Measurements from ENCODE around the gene SERPINB11.
"Not testable (repeated sequence)": the region's sequence is repeated elsewhere in the genome, so short reads cannot be mapped to it uniquely, and the experiment has no call there.

The SERPINB11 gene, protein sequence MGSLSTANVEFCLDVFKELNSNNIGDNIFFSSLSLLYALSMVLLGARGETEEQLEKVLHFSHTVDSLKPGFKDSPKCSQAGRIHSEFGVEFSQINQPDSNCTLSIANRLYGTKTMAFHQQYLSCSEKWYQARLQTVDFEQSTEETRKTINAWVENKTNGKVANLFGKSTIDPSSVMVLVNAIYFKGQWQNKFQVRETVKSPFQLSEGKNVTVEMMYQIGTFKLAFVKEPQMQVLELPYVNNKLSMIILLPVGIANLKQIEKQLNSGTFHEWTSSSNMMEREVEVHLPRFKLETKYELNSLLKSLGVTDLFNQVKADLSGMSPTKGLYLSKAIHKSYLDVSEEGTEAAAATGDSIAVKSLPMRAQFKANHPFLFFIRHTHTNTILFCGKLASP

DNA sequence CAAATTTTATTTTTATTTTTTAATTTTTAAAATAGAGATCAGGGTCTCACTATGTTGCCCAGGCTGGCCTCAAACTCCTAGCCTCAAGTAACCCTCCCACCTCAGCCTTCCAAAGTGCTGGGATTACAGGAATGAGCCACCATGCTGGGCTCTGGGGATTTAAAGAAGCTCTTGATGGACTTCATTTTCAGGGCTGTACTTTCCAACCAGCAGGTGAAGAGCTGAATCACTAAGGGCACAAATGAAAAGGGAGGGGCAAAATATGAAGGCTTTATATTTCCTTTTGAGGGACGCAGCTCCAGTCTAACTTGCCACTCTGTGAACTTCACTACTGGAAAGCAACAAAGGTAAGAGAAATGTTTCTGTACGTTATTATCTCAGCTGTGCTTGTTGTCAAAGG, at the start of gene SERPINB11:
SERPINB11 (plus strand) TSS at position 301 of the 400 bp plus-strand sequence. CDS start 7,234 bp downstream, outside the sequence.
- DNase-seq, result no peak

DNA sequence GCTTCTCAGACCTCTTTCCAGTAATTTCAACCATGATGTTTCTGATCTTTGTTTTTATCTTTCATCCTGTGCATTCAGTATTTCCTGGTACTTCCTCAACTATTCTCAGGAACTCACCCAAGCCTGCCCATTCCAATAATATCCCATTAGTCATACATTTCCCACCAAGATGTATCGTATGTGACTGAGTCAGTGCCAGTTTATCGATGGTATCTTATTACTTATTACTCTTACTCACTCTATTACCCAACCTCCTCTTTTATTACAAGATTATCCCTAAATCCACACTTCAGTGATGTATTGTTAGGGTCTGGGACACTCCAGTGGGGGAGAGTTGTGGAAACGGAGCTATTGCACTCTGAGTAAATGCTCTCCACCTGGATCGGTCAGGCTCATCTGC, 43.8 kb upstream of the SERPINB11 start:
- not testable (repeated sequence) for DNase-seq

DNA sequence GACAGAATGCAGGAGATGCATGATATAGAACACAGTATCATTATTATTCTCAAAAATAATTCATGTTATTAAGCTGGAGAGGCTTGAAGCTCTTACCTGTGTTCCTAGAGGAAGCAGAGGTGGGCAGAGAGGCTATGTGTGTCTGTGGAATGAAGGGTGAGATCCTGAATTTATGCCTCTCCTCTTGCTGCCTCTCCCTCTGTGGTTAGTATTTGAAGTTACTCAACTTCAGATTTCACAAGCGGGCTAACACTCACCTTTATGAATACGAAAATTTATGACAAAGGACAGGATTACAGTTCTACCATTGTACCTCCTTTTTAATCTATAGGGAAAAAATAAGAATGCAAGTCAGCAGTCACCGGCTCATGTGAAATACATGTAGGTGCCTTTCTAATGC, 41.0 kb upstream of the SERPINB11 start, which contains the start of gene SERPINB3:
SERPINB3 (minus strand) TSS at position 144 of the 400 bp plus-strand sequence. CDS start 677 bp downstream, outside the sequence.
- not testable (repeated sequence) for DNase-seq

DNA sequence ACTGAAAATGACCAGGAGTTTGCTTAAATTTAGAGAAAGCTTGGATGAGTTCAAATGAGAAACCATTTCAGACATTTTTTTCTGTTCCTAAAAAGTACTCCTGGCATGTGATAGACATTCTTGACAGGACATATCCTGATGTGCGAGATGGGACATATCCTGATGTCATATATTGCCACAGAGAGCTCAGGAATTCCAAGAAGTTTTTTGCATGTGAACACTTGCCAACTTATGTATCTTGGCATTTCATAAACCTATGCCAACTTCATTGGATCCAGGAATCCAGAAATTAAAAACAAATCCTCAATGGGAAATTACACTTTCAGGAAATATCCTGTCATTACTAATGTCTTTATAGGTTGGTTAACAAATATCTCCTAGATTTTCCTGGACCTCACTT, 38.2 kb upstream of the SERPINB11 start:
- DNase-seq, result no peak

DNA sequence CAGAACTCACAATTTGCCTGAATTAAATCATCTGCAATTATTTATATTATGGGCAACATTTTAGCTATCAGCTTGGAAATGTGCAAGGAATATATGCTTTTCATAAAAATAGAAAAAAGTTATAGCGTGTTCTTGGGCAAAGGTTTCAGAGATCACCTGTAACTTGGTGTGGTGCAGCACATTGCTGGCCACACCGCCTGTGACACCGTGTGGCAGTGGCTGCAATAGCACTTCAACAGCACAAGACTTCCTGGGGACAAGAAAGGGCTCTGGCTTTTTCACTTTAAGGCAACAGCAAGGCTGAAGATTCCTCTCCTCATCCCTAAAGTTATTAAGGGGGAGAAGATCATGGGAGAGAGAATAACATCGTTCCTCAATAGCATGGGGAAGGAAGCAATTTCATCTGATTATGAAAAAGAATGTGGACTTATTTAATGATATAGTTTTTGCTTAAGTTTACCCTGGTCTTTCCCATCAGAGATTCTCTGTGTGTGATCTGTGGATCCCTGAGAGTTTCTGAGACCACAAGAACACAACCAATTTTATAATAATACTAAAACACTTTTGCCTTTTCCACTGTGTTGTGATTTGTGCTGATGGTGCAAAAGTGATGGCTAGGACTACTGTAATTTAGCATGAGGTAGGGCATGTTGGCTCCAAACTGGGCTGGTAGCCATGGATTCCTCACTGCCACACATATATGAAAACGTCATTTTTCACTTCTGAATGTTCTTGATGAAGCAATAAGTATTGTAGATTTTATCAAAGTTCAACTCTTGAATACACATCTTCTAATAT, 26.0 kb upstream of the SERPINB11 start:
- peak; percentile 2 to 13 for DNase-seq

DNA sequence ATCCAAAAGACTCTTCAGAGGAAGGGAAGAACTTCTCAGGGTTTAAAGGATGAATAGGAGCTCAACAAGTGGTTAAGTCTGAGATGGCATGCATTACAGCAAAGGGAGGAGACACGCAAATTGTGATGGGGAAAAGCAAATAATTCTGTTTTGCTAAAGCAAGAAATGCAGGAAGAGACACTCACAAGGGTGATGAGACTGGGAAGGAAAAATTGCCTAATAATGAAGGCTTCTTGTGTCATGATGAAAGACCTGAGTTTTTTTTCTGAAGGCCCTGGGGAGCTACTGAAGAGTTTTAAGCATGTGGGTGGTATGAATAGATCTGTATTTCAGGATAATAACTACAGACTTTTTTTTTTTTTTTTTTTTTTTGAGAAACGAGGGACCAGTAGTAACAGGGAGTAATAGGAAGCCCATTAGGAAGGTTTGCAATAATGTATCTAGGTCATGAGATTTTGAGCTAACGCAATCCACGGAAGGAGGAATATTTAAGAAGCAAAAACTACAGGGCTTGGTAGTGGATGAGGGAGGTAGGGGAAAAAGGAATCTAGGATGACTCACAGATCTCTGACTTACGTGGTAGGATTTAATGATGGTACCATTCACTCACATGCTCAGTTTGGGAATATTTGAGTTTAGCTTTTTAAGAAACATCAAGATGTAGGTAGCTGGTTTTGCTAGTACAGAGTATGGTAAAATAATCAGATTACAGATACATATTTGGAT, 25.1 kb upstream of the SERPINB11 start:
- DNase-seq, result no peak

DNA sequence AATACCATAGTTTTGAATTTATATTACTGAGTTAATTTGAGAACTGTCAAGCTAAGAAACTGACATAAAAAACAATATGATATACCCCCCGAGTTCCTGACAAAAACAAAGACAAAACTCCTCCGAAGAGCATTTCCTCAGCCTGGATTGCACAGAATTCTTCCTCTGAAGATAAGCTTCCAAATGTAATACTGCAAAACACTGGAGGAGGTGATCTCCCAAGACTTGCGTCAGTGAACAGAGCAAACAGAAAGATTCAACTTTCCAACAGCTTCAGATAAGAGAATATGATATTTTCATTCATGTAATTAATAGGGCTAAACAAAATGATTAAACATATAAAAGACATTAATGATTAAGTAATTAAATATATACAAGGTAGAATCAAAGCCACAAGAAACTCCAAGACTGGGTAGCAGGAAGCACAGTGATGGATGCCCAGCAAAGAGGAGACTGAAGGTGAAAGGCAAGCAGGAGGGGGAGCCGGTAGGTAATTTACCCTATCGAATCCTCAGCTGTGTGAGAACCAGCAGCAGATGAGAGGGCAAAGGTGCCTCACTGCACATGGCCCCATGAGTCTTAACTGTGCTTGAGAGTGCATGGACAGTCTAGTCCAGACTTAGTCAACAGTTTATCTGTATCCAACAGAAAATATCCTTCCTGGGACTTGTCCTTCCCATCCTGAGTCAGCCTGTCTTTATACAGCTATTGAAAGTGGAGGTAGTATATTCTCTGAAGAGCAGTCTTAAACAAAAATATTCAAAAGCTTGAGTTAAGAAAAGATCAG, 22.7 kb upstream of the SERPINB11 start:
- no peak for DNase-seq

DNA sequence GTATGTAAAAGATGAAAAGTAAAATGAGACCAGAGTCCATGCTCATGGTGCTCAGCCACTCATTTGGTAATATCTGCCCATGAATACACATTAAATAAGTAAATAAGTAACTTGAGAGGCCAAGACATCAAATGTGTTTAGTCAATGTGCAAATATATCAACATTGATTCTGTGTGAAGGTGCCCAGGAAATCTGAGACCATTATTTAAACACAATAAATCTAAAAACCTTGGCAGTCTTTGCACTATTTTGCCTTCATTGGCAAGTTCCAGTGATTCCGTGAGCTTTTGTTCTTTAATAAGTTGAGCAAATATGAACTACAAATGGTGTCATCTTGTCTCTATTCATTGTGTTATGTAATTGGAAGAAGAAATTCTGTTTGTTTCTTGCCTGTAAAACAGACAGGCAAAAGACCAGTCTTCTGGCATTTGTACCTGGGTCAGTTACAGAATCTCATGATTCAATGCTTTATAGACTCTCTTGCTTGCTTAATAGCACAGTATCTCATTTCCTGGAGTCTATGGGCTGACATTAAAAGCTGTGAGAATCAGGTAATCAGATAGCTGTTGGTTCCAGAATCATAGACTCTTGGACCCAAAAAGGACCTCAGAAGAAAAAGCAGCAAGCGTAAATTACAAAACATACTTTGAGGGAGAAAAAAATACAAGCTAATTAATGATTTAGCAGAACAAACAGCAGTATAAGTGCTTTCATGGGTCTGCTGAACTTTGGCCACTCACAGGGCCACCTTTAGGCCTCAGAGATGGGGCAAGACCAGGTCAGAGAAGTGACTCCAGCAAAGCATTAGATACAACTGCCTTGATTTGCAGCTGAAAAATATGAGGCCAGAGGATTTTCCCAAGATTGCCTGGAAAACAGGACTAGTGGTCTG, 21.1 kb upstream of the SERPINB11 start:
- DNase-seq, result peak in 1 of 2 experiments; percentile 2

DNA sequence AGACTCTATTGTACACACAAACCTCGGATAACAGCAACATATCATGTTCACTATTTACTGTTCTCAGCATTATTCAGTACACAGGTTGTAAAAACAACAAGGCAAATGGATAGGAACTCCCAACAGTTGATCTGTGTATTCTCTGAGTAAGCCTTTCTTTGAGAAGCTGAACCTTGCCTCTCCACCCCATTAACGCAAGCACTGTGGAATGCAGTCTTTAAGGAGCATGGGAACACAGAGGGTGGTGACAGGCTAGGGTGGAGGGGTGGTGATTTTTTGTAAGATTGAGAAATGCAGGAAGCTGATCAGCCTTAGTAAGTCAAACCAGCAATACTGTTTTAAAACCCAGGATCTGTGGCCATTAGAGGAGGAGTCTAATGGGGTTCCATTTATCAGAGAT, 19.6 kb upstream of the SERPINB11 start:
- DNase-seq, result no peak

DNA sequence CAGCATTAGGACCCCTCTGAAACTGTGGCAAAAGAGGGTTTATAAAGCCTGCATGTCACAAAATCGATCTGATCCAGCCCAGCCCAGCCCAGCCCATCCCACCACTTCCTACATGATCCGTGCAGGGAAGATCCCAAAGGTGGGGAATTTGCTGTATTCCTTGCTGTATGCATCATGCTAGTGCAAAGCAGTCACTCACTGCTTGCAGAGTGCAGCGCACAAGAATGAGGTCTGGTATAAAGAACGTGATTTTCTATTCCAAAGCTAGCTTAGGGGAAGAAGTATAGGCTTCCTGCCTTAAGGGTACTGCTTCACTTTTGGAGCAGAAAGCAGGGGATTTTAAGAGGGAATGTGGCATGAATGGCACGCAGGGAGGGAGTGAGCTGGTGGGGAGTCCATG, 18.9 kb upstream of the SERPINB11 start:
- DNase-seq, result no peak

DNA sequence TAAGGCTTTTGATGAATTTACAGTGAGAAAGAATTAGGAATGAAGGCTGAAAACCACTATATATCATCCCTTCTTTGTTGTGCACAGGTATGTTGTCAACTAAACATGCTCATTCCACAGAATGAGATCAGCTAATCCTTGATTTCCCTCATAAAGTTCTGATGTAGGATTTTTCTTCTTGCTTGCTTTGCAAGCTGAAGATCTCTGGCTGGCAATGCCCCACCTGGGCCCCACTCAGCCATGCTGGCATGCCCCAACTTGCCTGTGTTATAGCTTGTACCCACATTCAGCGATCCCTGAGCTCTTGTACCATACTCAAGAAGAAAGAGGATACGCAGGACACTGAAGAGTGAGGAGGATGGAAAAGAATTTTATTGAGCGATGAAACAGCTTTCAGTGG, 18.0 kb upstream of the SERPINB11 start:
- no peak for DNase-seq

DNA sequence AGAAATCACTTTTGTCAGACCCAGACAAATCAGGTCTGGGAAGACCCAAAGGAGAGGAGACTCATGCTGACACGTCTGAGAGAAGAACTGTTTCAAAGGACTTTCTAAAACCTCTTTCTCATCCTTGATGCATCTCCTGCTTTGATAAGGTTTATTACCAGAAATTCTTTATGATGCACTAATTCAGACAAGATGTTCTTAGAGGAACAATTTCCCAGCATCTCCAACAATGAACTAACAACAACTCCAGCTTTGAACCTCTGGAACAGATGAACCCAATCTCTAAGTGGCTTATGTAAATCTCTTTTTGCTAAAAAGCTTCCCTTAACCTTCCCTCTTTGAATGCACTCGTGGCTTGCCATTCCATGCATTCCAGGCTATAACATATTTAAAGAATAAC, 15.9 kb upstream of the SERPINB11 start:
- DNase-seq, result no peak

DNA sequence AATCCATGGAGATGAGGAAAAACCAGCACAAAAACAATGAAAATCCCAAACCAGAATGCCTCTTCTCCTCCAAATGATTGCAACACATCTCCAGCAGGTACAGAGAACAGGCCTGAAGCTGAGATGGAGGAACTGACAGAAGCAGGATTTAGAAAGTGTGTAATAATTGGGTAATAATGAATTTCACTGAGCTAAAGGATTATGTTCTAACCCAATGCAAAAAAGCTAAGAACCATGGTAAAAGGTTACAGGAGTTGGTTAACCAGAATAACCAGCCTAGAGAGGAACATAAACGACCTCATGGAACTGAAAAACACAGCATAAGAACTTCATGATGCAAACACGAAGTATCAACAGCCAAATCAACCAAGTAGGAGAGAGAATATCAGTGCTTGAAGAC, 13.7 kb upstream of the SERPINB11 start:
- DNase-seq, result no peak

DNA sequence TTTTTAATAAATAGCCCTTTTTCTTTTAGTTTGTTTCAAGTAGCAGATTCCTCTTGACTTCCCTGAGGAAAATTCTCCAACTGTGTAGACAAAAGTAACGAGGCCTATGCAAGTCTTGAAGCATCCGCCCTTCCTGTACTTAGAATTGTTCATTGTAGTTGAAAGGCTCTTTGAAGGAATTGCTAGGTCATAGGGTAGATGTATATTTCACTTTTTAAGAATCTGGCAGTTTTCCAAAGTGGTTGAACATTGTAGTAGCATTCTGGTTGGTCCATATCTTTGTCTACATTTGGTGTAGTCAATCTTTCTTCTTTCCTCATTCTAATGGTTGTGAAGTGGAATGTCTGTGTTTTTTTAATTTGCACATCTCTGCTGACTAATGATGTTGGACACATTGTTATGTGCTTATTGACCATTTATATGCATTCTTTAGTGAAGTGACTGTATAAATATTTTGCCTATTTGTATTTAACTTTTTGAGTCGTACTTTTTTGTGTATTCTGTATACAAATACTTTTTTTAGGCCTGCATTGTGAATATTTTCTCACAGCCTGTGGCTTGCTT, 5.6 kb upstream of the SERPINB11 start:
- DNase-seq, result no peak

DNA sequence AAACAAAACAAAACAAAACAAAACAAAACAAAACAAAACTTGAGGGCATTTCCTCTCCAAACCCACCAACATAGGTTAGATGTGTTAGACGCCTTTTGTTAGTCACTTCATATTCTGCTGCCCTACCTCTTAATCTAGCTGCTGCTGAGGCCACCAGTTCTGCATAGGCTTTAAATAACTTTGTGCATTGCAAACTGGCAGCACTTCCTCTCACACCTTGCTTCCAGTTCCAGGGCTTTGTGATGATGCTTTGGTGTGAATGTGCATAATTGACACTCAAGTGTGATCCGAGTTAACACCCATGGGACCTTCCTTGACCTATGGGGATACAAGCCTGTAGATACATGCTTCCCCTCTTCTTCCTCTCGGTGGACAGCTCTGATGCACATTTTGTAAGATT, 2.3 kb upstream of the SERPINB11 start:
- DNase-seq, result no peak

DNA sequence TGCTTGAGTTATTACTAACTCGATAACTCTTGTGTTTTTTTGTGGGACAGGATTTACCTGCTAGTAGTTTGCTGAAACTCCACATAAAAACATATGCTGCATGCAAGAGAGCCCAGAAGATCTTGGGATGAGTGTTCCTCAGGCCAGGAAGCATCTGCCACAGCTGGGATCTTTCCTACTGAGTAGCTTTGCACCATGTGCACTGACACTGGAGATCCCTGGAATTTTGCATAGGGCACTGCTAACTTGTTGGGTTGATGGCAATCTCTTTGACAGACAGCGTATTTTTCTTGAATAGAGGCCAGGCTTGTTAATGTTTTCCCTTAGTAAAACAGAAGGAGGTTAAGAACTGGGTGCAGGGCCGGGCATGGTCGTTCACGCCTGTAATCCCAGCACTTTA, 808 bp upstream of the SERPINB11 start:
- DNase-seq, result no peak

DNA sequence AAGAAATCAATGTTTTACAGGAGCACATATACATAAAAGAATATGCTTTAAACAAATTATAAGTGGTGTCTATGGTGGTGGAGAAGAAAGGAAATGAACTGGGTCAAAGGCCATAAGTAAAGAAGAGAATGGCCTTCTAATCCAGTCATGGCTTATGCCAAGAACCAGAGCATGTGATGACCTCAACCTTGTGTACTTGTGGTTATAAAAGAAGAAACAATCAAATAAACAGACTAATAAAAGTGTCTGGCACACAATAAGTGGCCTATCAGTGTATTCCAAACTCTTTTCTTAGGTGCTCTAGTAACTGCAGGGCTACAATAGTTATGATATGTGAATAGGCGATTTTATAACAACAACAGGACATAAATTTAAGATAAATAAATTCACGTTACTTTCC, 2.6 kb downstream of the SERPINB11 start:
- DNase-seq, result no peak

DNA sequence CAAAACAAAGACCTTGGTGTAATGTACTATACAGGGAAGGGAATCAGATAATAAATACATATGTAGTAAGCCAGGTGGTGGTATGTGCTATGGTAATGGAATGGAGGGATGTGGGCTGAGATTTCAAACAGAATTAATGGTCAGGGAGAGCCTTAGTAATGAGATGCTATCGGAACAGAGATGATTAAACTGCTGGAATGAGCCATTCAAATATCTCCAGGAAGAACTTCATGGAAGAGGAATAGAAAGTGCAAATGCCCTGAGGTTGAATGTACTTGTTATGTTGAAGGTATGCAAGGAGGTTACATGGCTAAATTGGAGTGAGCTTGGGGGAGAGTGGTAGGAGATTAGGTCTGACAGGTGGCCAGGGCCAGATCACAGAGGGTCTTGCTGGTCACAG, 5.1 kb downstream of the SERPINB11 start:
- no peak for DNase-seq

DNA sequence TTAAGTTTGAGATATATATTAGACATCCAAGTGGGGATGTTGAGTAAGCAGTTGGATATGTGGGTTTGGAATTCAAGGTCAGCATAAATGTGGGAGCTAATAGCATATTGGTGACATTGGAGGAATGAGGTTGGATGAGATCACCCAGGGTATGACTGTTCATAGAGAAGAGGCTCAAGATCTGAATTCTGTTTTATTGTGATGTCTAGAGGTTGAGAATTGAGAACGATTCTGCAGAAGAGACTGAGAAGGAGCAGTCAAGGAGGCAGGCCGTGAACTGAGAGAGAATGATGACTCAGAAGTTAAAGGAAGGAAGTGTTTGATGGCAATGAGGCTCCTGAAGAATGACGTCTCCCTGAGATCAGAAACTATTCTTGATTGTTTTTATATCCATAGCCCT, 5.9 kb downstream of the SERPINB11 start:
- DNase-seq, result no peak

DNA sequence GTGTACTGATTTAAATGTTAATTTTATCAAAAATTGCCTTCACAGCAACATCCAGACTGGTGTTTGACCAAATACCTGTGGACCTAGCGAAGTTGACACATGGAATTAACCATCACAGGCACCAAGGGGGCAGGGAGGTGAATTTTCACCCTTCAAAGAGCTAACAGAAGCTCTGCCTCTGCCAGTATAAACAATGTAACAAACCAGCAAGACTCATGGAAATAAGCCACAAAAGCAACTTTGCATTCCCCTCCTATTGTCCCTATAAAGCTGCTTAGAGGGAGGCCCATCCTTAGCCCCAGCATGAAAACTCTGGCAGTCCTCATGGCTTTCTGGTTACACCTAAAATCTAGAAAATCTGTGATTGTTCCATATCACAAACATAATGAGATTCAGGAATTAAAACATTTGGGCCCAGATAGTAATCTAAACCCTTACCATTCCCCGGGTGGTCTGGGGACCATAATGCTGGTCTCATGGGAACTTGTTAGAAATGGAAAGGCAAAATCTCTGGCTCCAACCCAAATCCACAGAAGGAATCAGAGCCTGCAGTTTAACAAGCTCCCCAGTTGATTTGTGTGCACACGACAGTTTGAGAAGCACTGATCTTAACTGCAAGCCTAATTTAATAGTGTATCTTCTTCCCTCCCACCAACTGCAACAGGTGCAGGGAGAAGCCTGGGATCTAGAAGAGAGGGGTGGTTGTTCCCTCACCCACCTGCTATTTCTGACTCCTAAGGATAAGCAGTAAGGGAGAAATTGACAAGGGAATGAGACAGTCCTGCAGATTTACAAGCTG, 23.1 kb downstream of the SERPINB11 start:
- no peak for DNase-seq

Measured in SHP77 (cell line).